GM11168 (cell line): ENCODE data around the gene DQX1.
"Not testable (repeated sequence)": the region's sequence is repeated elsewhere in the genome, so short reads cannot be mapped to it uniquely, and the experiment has no call there.

ENCODE experiments used
- in situ Hi-C: fragments of 300-500 bp; cut with MboI; formaldehyde crosslinking; loops from one replicate; pipeline ENCODE4 v1.12.0; 2022; ENCODE audit warnings: low sequenced_read_pairs; ENCODE audit not compliant: unreplicated experiment

DQX1 gene

GRCh38 chr2:74471332-74472065 is 54.5 kb downstream of the DQX1 start:
- in situ Hi-C loops, result no loop called here

GRCh38 chr2:74470742-74471141 is 55.3 kb downstream of the DQX1 start:
- in situ Hi-C loops, result not testable (repeated sequence)
